Esophagus squamous epithelium (tissue), 5 donors: Measurements from ENCODE around the gene ADTRP. TPM values are rescaled to one million over a fixed set of nuclear protein-coding genes. Genes with fewer than 3 reads are reported as not detected.

Source experiments
- DNase-seq: peaks from one replicate; lab custom pipeline; 2025; lab: John Stamatoyannopoulos, UW
- H3K27ac ChIP-seq, 4 donors: fragments of 200-600 bp; sonication (generic); one replicate each; pipeline ENCODE4 v1.5.1; 2016 to 2019; ENCODE audit warnings: mild to moderate bottlenecking in 1 of 4
- H3K27me3 ChIP-seq, 4 donors: fragments of 200-600 bp; sonication (generic); 1 replicate in 3 of 4; 2 replicates in 1 of 4; pipeline versions ENCODE4 v1.5.1 to v1.6.0; 2017 to 2021; ENCODE audit warnings: antibody characterized with exemption in 1 of 4
- H3K36me3 ChIP-seq, 3 donors: fragments of 200-600 bp; sonication (generic); one replicate each; pipeline ENCODE4 v1.5.1; 2016 to 2019
- H3K4me1 ChIP-seq, 3 donors: fragments of 200-600 bp; sonication (generic); one replicate each; pipeline ENCODE4 v1.5.1; 2017 to 2019
- H3K4me3 ChIP-seq, 4 donors: fragments of 200-600 bp; sonication (generic); 1 replicate in 3 of 4; 2 replicates in 1 of 4; pipeline ENCODE4 v1.5.1; 2016 to 2019; ENCODE audit warnings: mild to moderate bottlenecking in 2 of 4, moderate library complexity in 1 of 4
- H3K9me3 ChIP-seq, 3 donors: fragments of 200-600 bp; sonication (generic); one replicate each; pipeline ENCODE4 v1.5.1; 2016 to 2019
- CTCF ChIP-seq, 6 experiments: fragments of 450-650 bp in 4 of 6; fragments of 200-600 bp in 2 of 6; sonication (generic) in 2 of 6; IDR thresholded peaks; one replicate each; pipeline ENCODE4 v1.5.1; 2016 to 2019; ENCODE audit warnings: antibody characterized with exemption in 6 of 6, mild to moderate bottlenecking in 4 of 6, moderate library complexity in 4 of 6
- POLR2A ChIP-seq, 4 donors: fragments of 450-650 bp; IDR thresholded peaks; one replicate each; pipeline ENCODE4 v1.6.1; 2017; ENCODE audit warnings: antibody characterized with exemption in 4 of 4, mild to moderate bottlenecking in 4 of 4, moderate library complexity in 3 of 4
- WGBS, 2 donors: methylation state at CpG; one replicate each; pipeline ENCODE4 v1.1.5; 2018; 5-methylcytosine and 5-hydroxymethylcytosine counted together
- intact Hi-C: fragments of 100-400 bp; cut with DNase I; formaldehyde crosslinking; loops from one replicate; pipeline ENCODE4 v1.15.0; 2022
- total RNA-seq, 4 donors: library from RNA; depleted of rRNA; stranded (reverse); fragments of >200 nt; gene quantifications; one replicate each; pipeline ENCODE4 v1.1.0, GENCODE V29; 2016
- donor health status: DM: yes; HTN: yes; CAD: no.

ADTRP gene
- total RNA-seq, 4 donors from 2014 or later: 0.76 to 2.5 (median 1.6) TPM

DNA sequence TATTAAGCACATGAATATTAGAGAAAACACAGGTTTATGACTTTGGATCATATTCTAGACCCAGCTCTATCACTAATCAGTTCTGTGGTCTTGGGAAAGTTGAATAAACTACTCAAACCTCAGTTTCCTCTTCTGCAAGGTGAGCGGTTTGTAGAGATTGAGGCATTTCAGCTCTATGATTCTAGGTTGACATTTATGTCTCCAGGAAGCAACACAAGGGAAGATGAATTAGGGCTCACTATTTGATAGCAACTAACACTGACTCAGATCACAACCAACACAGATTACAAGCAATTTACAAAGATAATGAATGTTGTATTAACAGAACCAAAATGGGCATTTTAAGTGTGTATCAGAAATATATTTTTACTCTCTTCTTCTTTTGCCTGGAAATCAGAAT lies 21.9 kb downstream of the ADTRP start:
- Histone ChIP-seq H3K36me3 (no peaks in the 10 kb centered on the region), H3K9me3 (peaks cover 0 to 4% (median 0%) of the 10 kb centered on the region in 3 donors), H3K4me1 (no peaks in the 10 kb centered on the region), H3K27me3 (no peaks in the 10 kb centered on the region), H3K4me3 (no peak overlapping the region), H3K27ac (no peak overlapping the region)
- no peak for TF ChIP-seq CTCF (IDR thresholded peaks at IDR 0.05)
- no peak for TF ChIP-seq POLR2A (IDR thresholded peaks at IDR 0.05)
- no peak for DNase-seq
- 33 to 100% methylated on average over 1 of the region's 1 CpG for WGBS, 2 donors
- intact Hi-C loops: no loop called here

- TF ChIP-seq CTCF (IDR thresholded peaks at IDR 0.05) (no peak), POLR2A (IDR thresholded peaks at IDR 0.05) (no peak)
- Histone ChIP-seq H3K4me3 (no peak overlapping the region), H3K9me3 (peaks cover 0 to 4% (median 0%) of the 10 kb centered on the region in 3 donors), H3K27ac (no peak overlapping the region), H3K27me3 (no peaks in the 10 kb centered on the region), H3K36me3 (no peaks in the 10 kb centered on the region), H3K4me1 (no peaks in the 10 kb centered on the region)
- no peak for DNase-seq
- WGBS, 2 donors: 88 to 97% methylated on average over 2 of the region's 2 CpGs
- intact Hi-C loops: no loop called here
These were observed 22.3 kb downstream of the ADTRP start for GRCh38 chr6:11756292-11756691.

DNA sequence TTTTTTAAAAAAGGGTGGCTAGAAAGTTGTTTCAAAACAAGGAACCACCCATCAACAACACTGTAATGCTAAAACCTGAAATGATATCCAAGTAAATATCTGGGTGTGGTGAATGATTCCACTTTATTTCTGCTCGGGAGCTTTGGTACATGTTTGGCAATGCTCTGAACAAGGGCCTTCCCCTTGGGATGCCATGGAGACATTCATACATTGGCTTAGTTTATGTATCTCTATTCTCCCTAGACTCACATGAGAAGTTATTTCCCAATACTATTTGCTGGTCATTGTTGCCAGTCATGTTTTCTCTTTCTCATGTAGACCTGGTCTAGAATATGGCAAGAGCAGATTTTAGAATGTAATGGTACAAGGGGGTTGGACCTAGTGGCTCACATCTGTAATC lies 22.9 kb downstream of the ADTRP start:
- TF ChIP-seq POLR2A (IDR thresholded peaks at IDR 0.05) (no peak), CTCF (IDR thresholded peaks at IDR 0.05) (no peak)
- intact Hi-C loops: no loop called here
- H3K4me3 ChIP-seq: no peak overlapping the region
- no peak for DNase-seq
- no peak overlapping the region for H3K27ac ChIP-seq
- H3K27me3 ChIP-seq: no peaks in the 10 kb centered on the region
- H3K36me3 ChIP-seq: no peaks in the 10 kb centered on the region
- H3K9me3 ChIP-seq: peaks cover 0 to 4% (median 0%) of the 10 kb centered on the region in 3 donors
- no peaks in the 10 kb centered on the region for H3K4me1 ChIP-seq
- WGBS, 2 donors: 81 to 93% methylated on average over 1 of the region's 1 CpG

DNA sequence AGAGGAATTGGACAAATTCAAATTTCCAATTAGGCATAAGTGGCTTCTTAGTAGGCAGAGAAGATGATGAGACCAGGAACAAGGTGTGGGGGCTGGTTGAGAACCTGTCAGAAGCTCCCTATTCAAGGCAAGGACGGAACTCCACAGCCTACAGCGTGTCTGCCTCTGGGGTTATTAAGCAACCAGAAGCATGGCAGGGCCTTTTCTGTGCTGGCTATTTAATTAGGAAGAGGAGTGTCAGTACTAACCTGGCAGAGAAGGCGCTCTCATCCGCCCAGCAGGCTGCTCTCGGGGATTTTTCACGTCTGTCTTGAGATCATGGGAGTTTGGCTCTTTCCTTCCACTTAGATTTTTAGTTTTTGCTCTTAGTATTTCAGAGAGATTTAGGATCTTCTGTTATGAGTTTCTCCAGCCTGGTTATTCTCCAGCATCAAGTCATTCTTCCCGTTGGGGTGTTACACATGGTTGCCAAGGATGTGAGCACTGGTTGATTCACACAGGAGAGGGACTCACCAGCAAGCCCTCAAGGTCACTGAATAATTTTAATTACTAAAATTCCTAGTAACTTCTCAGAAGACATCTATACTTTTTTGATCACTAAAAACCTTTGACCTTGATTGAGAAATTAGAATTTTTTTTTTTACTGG lies 23.9 kb downstream of the ADTRP start:
- WGBS, 2 donors: 54 to 65% methylated on average over 7 of the region's 7 CpGs

More for the DNA sequence above, 23.9 kb downstream of the ADTRP start:
- H3K4me1 ChIP-seq: no peaks in the 10 kb centered on the region
- no peak overlapping the region for H3K27ac ChIP-seq
- H3K4me3 ChIP-seq: no peak overlapping the region
- no peak for TF ChIP-seq POLR2A (IDR thresholded peaks at IDR 0.05)
- TF ChIP-seq CTCF (IDR thresholded peaks at IDR 0.05): no peak
- DNase-seq: no peak
- no peaks in the 10 kb centered on the region for H3K36me3 ChIP-seq
- H3K27me3 ChIP-seq: no peaks in the 10 kb centered on the region
- intact Hi-C loops: no loop called here
- peaks cover 0 to 4% (median 0%) of the 10 kb centered on the region in 3 donors for H3K9me3 ChIP-seq
